Lower lobe of right lung (tissue), 2 donors: ENCODE data around the gene SH3GL1. TPM values are rescaled to one million over a fixed set of nuclear protein-coding genes. Genes with fewer than 3 reads are reported as not detected.
A peak's percentile ranks its signal among the peaks of the same experiment; 100 is the strongest.

ENCODE experiments used
- ATAC-seq, 2 donors: fragments of 200-7000 bp; cut with Tn5 transposase; one replicate each; pipeline ENCODE4 v1.9.1; 2020 to 2022; ENCODE audit warnings: mild to moderate bottlenecking in 2 of 2, moderate library complexity in 2 of 2
- DNase-seq: peaks from one replicate; pipeline ENCODE4 v3.0.0-alpha.2; 2020
- H3K27ac ChIP-seq: fragments of 200-600 bp; one replicate; pipeline ENCODE4 v1.8.0; 2022
- H3K27me3 ChIP-seq: fragments of 200-600 bp; one replicate; pipeline ENCODE4 v1.8.0; 2022; ENCODE audit warnings: low read depth
- H3K36me3 ChIP-seq: fragments of 200-600 bp; one replicate; pipeline ENCODE4 v1.8.0; 2022; ENCODE audit warnings: mild to moderate bottlenecking
- H3K4me1 ChIP-seq: fragments of 200-600 bp; one replicate; pipeline ENCODE4 v1.8.0; 2022
- H3K4me3 ChIP-seq: fragments of 200-600 bp; one replicate; pipeline ENCODE4 v1.8.0; 2022; ENCODE audit warnings: mild to moderate bottlenecking
- H3K9me3 ChIP-seq: fragments of 200-600 bp; one replicate; pipeline ENCODE4 v1.8.0; 2022
- CTCF ChIP-seq: fragments of 200-600 bp; IDR thresholded peaks from one replicate; pipeline ENCODE4 v1.8.0; 2022; ENCODE audit warnings: antibody characterized with exemption, mild to moderate bottlenecking
- intact Hi-C: fragments of 100-400 bp; cut with DNase I; formaldehyde crosslinking; loops from one replicate; pipeline ENCODE4 v1.11.0; 2022
- total RNA-seq: library from RNA; stranded (reverse); fragmentation: NEBNext Ultra II Directional; extraction: Animal tissue kit (Norgen Biotek cat#: 25700); gene quantifications from one replicate; pipeline ENCODE4 v1.2.1, GENCODE V29; 2021
- donor health status: DM: no; HTN: yes; CAD: no; lungs with severe emphysema.

SH3GL1 gene
- total RNA-seq, 1 donor from 2014 or later, result 44.3 TPM

- TF ChIP-seq CTCF, result no peak
- intact Hi-C loops, result no loop called here
- Histone ChIP-seq H3K27ac (no peak overlapping the region), H3K4me3 (no peak overlapping the region), H3K4me1 (peaks cover 62% of the 10 kb centered on the region), H3K27me3 (no peaks in the 10 kb centered on the region), H3K36me3 (peaks cover 35% of the 10 kb centered on the region), H3K9me3 (no peaks in the 10 kb centered on the region)
- ATAC-seq (no peak), DNase-seq (no peak)
These were observed 3.2 kb downstream of the SH3GL1 start for GRCh38 chr19:4396949-4397783.

GRCh38 chr19:4393947-4394590 is 6.3 kb downstream of the SH3GL1 start:
- Histone ChIP-seq H3K27ac (no peak overlapping the region), H3K36me3 (peaks cover 36% of the 10 kb centered on the region), H3K4me1 (peaks cover 78% of the 10 kb centered on the region), H3K9me3 (no peaks in the 10 kb centered on the region), H3K27me3 (no peaks in the 10 kb centered on the region), H3K4me3 (no peak overlapping the region)
- TF ChIP-seq CTCF, result no peak
- ATAC-seq, result no peak
- no peak for DNase-seq
- intact Hi-C loops, result no loop called here

GRCh38 chr19:4391701-4392483 is 8.5 kb downstream of the SH3GL1 start:
- Histone ChIP-seq H3K9me3 (no peaks in the 10 kb centered on the region), H3K4me1 (peaks cover 69% of the 10 kb centered on the region), H3K36me3 (peaks cover 37% of the 10 kb centered on the region), H3K4me3 (no peak overlapping the region), H3K27me3 (no peaks in the 10 kb centered on the region), H3K27ac (peak overlapping the region; percentile 84)
- no peak for TF ChIP-seq CTCF
- DNase-seq (no peak), ATAC-seq (peak; percentile 5 to 27)
- intact Hi-C loops, result no loop called here

GRCh38 chr19:4391306-4391693 is 9.0 kb downstream of the SH3GL1 start:
- DNase-seq (no peak), ATAC-seq (no peak)
- peaks cover 63% of the 10 kb centered on the region for H3K4me1 ChIP-seq
- no peaks in the 10 kb centered on the region for H3K9me3 ChIP-seq
- peak overlapping the region; percentile 9 for H3K4me3 ChIP-seq
- peak overlapping the region; percentile 84 for H3K27ac ChIP-seq
- TF ChIP-seq CTCF, result no peak
- intact Hi-C loops, result no loop called here
- peaks cover 36% of the 10 kb centered on the region for H3K36me3 ChIP-seq
- H3K27me3 ChIP-seq, result no peaks in the 10 kb centered on the region

GRCh38 chr19:4390567-4391305 is 9.6 kb downstream of the SH3GL1 start:
- Histone ChIP-seq H3K9me3 (no peaks in the 10 kb centered on the region), H3K27ac (peak overlapping the region; percentile 84), H3K4me1 (peaks cover 63% of the 10 kb centered on the region), H3K36me3 (peaks cover 30% of the 10 kb centered on the region), H3K4me3 (peak overlapping the region; percentile 9), H3K27me3 (no peaks in the 10 kb centered on the region)
- TF ChIP-seq CTCF, result no peak
- intact Hi-C loops, result no loop called here
- DNase-seq (no peak), ATAC-seq (peak; percentile 4 to 11)
